Fibroblast of pulmonary artery (primary cell): ENCODE results near the gene SCD5.

Source experiments
- DNase-seq: peaks from one replicate; pipeline ENCODE4 v3.0.0-alpha.2; 2010; ENCODE audit warnings: low read depth
- H3K4me3 ChIP-seq: replicated peaks from 2 replicates; pipeline ENCODE4 v1.5.1; 2011; ENCODE audit warnings: low read depth, mild to moderate bottlenecking, control low read depth, low read length, moderate library complexity
- CTCF ChIP-seq: IDR thresholded peaks from 2 replicates; pipeline ENCODE4 v1.5.1; 2011; ENCODE audit warnings: mild to moderate bottlenecking, control low read depth, low read length, inconsistent platforms; ENCODE audit errors: missing control alignments

Gene SCD5

DNA sequence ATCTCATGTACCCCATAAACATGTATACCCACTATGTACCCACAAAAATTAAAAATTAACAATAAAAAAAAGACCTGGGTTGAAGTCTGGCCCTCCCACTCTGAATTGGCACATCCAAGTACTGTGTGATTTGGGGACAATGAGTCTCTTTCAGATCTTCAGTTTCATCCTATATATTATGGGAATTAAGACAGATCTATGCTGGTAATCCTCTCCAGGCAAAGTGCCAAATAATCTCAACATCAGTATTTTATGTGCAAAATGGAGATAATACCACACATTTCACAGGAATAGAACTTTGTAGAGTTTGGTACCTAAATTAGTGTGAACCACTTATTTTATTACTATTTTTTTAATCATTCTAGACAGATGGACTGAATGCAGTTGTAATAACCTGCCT, 11.0 kb upstream of the SCD5 start:
- no peak for DNase-seq
- H3K4me3 ChIP-seq: no peak overlapping the region
- no peak for TF ChIP-seq CTCF

GRCh38 chr4:82803746-82804145, 5.2 kb upstream of the SCD5 start:
- DNase-seq: no peak
- TF ChIP-seq CTCF: no peak
- H3K4me3 ChIP-seq: no peak overlapping the region

DNA sequence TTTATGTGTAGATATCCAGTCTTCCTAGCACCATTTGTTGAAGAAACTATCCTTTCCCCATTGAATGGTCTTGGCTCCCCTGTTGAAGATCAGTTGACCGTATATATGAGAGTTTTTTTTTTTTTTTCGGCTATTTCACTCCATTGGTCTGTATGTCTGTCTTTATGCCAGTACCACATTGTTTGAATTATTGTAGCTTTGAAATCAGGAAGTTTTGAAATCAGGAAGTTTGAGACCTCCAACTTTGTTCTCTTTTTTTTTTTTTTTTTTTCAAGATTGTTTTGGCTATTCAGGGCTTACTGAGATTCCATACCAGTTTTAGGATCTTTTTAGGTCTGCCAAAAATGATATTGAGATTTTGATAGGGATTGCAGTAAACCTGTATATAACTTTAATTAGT, 4.3 kb upstream of the SCD5 start:
- DNase-seq: peak; percentile 68
- H3K4me3 ChIP-seq: no peak overlapping the region
- no peak for TF ChIP-seq CTCF

GRCh38 chr4:82801910-82802521, 3.4 kb upstream of the SCD5 start:
- peak; percentile 56 for DNase-seq
- no peak overlapping the region for H3K4me3 ChIP-seq
- peak; percentile 52 for TF ChIP-seq CTCF

DNA sequence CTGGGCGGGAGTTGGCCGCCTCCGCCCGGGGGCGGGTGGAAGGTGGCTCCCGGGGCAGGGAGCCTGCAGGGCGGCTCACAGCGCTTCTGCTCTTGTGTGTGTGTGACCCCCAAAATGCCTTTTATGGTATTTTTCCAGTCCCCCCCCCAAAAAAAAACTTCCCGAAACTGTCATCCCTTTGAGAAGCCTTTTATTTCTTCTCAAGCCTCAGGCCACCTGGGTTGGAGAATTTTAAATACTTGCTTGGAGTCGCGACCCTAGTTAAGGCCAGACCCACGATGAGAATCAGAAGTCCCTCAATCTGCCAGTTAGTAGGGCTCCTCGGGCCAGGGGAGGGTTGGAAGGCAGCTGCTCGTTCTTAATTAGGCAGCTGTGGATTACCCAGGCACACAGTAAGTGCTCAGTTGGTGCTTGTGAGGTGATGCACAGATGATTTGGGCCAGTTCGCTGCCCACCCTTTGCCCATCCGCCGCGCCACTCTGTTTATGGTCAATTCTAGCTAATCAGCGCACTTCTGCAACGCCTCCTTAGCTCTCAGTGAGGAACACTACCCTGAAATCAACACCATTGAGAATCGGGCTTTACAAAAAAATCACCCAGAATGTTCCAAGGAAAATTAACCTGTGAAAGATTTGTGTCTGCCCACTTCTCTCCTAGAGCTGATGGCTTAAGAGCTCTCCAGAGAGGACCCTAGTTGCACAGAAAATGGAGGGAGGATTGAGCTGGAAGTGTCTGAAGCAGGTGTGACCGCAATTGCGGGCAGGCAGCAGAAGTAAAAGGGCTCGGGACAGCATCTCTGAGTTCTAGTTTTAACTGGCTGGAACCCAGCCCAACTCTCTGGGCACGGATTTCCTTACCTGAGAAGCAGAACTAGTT, 648 bp upstream of the SCD5 start:
- DNase-seq: no peak
- no peak for TF ChIP-seq CTCF
- peak overlapping the region; percentile 76 for H3K4me3 ChIP-seq

- TF ChIP-seq CTCF: no peak
- no peak for DNase-seq
- H3K4me3 ChIP-seq: peak overlapping the region; percentile 76
These were observed 1.0 kb downstream of the SCD5 start for GRCh38 chr4:82797405-82798111.
